ENCODE data around the gene KRTAP1-4. TPM values are rescaled to one million over a fixed set of nuclear protein-coding genes. Genes with fewer than 3 reads are reported as not detected.

The KRTAP1-4 gene
- total and polyA plus RNA-seq, 2 of the 8 experiments (the other 6 are each of a cell fraction or from before 2014, with no cell fraction given) = not detected

GRCh38 chr17:41013181-41013580, 16.8 kb downstream of the KRTAP1-4 start:
- Histone ChIP-seq H3K4me3 (ENCODE audit: extremely low read depth in 1 of 4, insufficient read depth in 2 of 4, low read depth in 3 of 4, low read length in 4 of 4) (no peak overlapping the region), H3K4ac (replicated peaks; ENCODE audit: insufficient read length, low read depth, low read length) (no peak overlapping the region), H3K18ac (ENCODE audit: extremely low read depth, low read length) (no peak overlapping the region), H3K23me2 (ENCODE audit: low read depth, low read length) (no peaks in the 10 kb centered on the region), H3K27ac (ENCODE audit: low read depth, low read length) (no peak overlapping the region), H3K14ac (ENCODE audit: insufficient read length) (no peak overlapping the region), H2AK5ac (ENCODE audit: low read depth, low read length) (no peak overlapping the region), H3K79me1 (ENCODE audit: low read depth, low read length) (no peaks in the 10 kb centered on the region), H3K9me3 (ENCODE audit: insufficient read depth in 2 of 2, low read depth in 1 of 2, low read length in 1 of 2) (no peaks in the 10 kb centered on the region), H4K8ac (ENCODE audit: extremely low read depth, insufficient read depth, low read length) (no peak overlapping the region), H2BK20ac (ENCODE audit: low read length) (no peak overlapping the region), H2BK12ac (ENCODE audit: low read depth, low read length) (no peak overlapping the region), H3K36me3 (ENCODE audit: control insufficient read depth in 2 of 4, insufficient read depth in 4 of 4, low read length in 3 of 4) (no peaks in the 10 kb centered on the region), H3K56ac (replicated peaks; ENCODE audit: insufficient read length, low read depth, low read length) (no peak overlapping the region), H4K20me1 (replicated peaks in 1 of 2; ENCODE audit: control insufficient read depth in 1 of 2, insufficient read depth in 2 of 2, low read length in 2 of 2) (no peaks in the 10 kb centered on the region), H3K9ac (replicated peaks in 1 of 4; ENCODE audit: extremely low read depth in 1 of 4, low read depth in 3 of 4, low read length in 3 of 4) (no peak overlapping the region), H3K4me1 (replicated peaks in 1 of 4; ENCODE audit: control insufficient read depth in 3 of 4, insufficient read depth in 4 of 4, low read length in 3 of 4) (peaks cover 0 to 10% (median 6%) of the 10 kb centered on the region in 4 experiments; a peak in 6 of 7 replicates), H2BK120ac (replicated peaks; ENCODE audit: low read depth, low read length) (no peak overlapping the region), H4K91ac (replicated peaks; ENCODE audit: insufficient read length, low read length) (no peak overlapping the region), H2BK5ac (ENCODE audit: low read depth, low read length) (no peak overlapping the region), H3K79me2 (ENCODE audit: control insufficient read depth in 1 of 2, insufficient read depth in 2 of 2, low read length in 2 of 2) (no peaks in the 10 kb centered on the region), H3K4me2 (ENCODE audit: insufficient read depth in 1 of 2, low read depth in 2 of 2, low read length in 2 of 2) (no peak overlapping the region), H2AFZ (ENCODE audit: low read length) (no peak overlapping the region), H3K27me3 (replicated peaks in 1 of 4; ENCODE audit: control insufficient read depth in 3 of 4, extremely low read depth in 1 of 4, insufficient read depth in 3 of 4, low read length in 3 of 4) (no peaks in the 10 kb centered on the region), H2BK15ac (ENCODE audit: low read length) (no peak overlapping the region), H4K5ac (ENCODE audit: insufficient read length, low read depth, low read length) (no peak overlapping the region), H3K23ac (ENCODE audit: insufficient read length) (no peak overlapping the region)
- ChIA-PET POLR2A (ENCODE audit: partially characterized antibody) (no interaction called here), CTCF (ENCODE audit: partially characterized antibody) (interaction anchor here (1.2 to 1.3 kb wide), 2 partner anchors 49 to 309 kb away, joined by 4 to 5 read pairs; no protein-coding TSS in a partner anchor)
- WGBS, 2 experiments (ENCODE audit: extremely low coverage in 1 of 2, insufficient coverage in 1 of 2, insufficient read length in 1 of 2, insufficient replicate concordance in 2 of 2, low coverage in 1 of 2, low lambda C conversion rate in 2 of 2, missing lambda C conversion rate in 1 of 2) = 72% methylated on average over 3 of the region's 3 CpGs; no CpG with 5 or more reads in 1 of the 2 experiments
- FAIRE-seq (no peak), DNase-seq (ENCODE audit: low read depth in 1 of 2, low spot score in 2 of 2) (no peak)
- TF ChIP-seq SIN3A (conservative IDR thresholded peaks at IDR 0.05 in 1 of 2, IDR thresholded peaks at IDR 0.05 in 1 of 2; ENCODE audit: low read depth in 1 of 2, low read length in 2 of 2) = no peak
- no peak for TF ChIP-seq NRF1 (IDR thresholded peaks at IDR 0.05; ENCODE audit: low read depth, low read length)
- TF ChIP-seq BCL11A (IDR thresholded peaks at IDR 0.05; ENCODE audit: low read depth in 2 of 2, low read length in 2 of 2) = no peak
- TF ChIP-seq SRF (IDR thresholded peaks at IDR 0.05; ENCODE audit: low read depth, low read length) = no peak
- no peak for TF ChIP-seq EP300 (IDR thresholded peaks at IDR 0.05; ENCODE audit: borderline replicate concordance in 1 of 2, low read depth in 2 of 2, low read length in 2 of 2)
- no peak for TF ChIP-seq TAF7 (optimal IDR thresholded peaks at IDR 0.05; ENCODE audit: borderline replicate concordance, low read depth, low read length)
- TF ChIP-seq ASH2L (IDR thresholded peaks at IDR 0.05; ENCODE audit: low read length) = no peak
- no peak for TF ChIP-seq POLR2AphosphoS5 (IDR thresholded peaks at IDR 0.05; ENCODE audit: low read depth, low read length)
- TF ChIP-seq YY1 (IDR thresholded peaks at IDR 0.05; ENCODE audit: low read depth, low read length) = no peak
- no peak for TF ChIP-seq SIRT6 (IDR thresholded peaks at IDR 0.05; ENCODE audit: low read length)
- TF ChIP-seq KDM4A (IDR thresholded peaks at IDR 0.05; ENCODE audit: low read depth, low read length, severe bottlenecking) = no peak
- TF ChIP-seq RNF2 (IDR thresholded peaks at IDR 0.05; ENCODE audit: borderline replicate concordance, low read depth, low read length, missing control alignments, poor library complexity, severe bottlenecking) = no peak
- TF ChIP-seq CBX8 (IDR thresholded peaks at IDR 0.05; ENCODE audit: borderline replicate concordance, low read depth, low read length) = no peak
- TF ChIP-seq SP1 (IDR thresholded peaks at IDR 0.05; ENCODE audit: low read depth, low read length) = no peak

Measured in H1 (cell line).